ENCODE results near the gene CLEC4E. TPM values are rescaled to one million over a fixed set of nuclear protein-coding genes. Genes with fewer than 3 reads are reported as not detected.

The CLEC4E gene
- total RNA-seq, 1 experiment from 2014 or later: not detected

DNA sequence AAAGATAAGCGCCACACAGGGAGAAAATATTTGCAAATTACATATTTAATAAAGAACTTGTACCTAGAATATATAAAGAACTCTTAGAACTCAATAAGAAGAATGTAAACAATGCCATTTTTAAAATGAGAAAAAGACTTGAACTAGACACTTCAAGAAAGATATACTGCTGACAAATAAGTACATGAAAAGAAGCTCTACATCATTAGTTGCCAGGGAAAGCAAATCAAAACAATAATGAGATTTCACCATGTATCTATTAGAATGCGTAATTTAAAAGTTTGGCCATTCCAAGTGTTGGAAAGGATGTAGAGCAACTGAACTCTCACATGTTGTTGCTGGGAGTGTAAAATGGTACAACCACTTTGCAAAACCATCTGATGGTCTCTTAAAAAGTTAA lies 6.9 kb upstream of the CLEC4E start:
- no peak for DNase-seq (ENCODE audit: low read depth, low spot score)
- Histone ChIP-seq H3K27ac (ENCODE audit: low read depth, low read length) (no peak overlapping the region), H3K27me3 (ENCODE audit: insufficient read depth, low read length) (no peaks in the 10 kb centered on the region), H3K9me3 (ENCODE audit: control insufficient read depth in 1 of 2, insufficient read depth in 1 of 2, low read depth in 1 of 2, low read length in 2 of 2) (no peaks in the 10 kb centered on the region), H3K4me2 (ENCODE audit: low read length) (no peak overlapping the region), H4K20me1 (ENCODE audit: insufficient read depth) (no peaks in the 10 kb centered on the region), H2AFZ (ENCODE audit: low read depth, low read length, poor library complexity, severe bottlenecking) (no peak overlapping the region), H3K4me3 (replicated peaks in 1 of 2; ENCODE audit: low read depth in 1 of 2, low read length in 2 of 2) (no peak overlapping the region), H3K36me3 (ENCODE audit: control insufficient read depth in 1 of 2, insufficient read depth in 2 of 2, low read length in 2 of 2) (no peaks in the 10 kb centered on the region), H3K79me2 (ENCODE audit: insufficient read depth, low read length) (no peaks in the 10 kb centered on the region), H3K9ac (ENCODE audit: low read length) (no peak overlapping the region), H3K4me1 (ENCODE audit: control insufficient read depth in 1 of 2, insufficient read depth in 2 of 2, low read length in 2 of 2) (no peaks in the 10 kb centered on the region), H3K9me2 (ENCODE audit: insufficient read depth) (no peaks in the 10 kb centered on the region)
- ChIA-PET CTCF (no interaction called here), RAD21 (ENCODE audit: low non-redundant PET in 1 of 2, low total read pairs in 2 of 2, uncharacterized antibody in 2 of 2, unreplicated experiment in 2 of 2) (no interaction called here), POLR2A (no interaction called here)
- no TSS peak for BruUV-seq (replicated peaks)
- intact Hi-C loops (cut with micrococcal nuclease): loop anchor here (10.0 kb wide), 1 partner anchor 277 kb away; the partner anchor contains the start of gene A2ML1
- no peak for TF ChIP-seq EZH2 (IDR thresholded peaks at IDR 0.05)
- TF ChIP-seq POLR2A (IDR thresholded peaks at IDR 0.05; ENCODE audit: borderline replicate concordance, extremely low read depth, insufficient read depth, insufficient read length): no peak
- TF ChIP-seq FOSL1 (IDR thresholded peaks at IDR 0.05; ENCODE audit: low read depth): no peak
- no peak for TF ChIP-seq EGR1 (IDR thresholded peaks at IDR 0.05; ENCODE audit: low read depth)
- TF ChIP-seq SIN3A (IDR thresholded peaks at IDR 0.05; ENCODE audit: low read depth): no peak
- no peak for TF ChIP-seq RAD21 (IDR thresholded peaks at IDR 0.05; ENCODE audit: low read depth)
- TF ChIP-seq, protein P1, sequence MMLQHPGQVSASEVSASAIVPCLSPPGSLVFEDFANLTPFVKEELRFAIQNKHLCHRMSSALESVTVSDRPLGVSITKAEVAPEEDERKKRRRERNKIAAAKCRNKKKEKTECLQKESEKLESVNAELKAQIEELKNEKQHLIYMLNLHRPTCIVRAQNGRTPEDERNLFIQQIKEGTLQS (IDR thresholded peaks at IDR 0.05): no peak
- no peak for TF ChIP-seq CEBPB (IDR thresholded peaks at IDR 0.05; ENCODE audit: low read depth)
- TF ChIP-seq TCF7L2 (IDR thresholded peaks at IDR 0.05; ENCODE audit: borderline replicate concordance, extremely low read depth, insufficient read depth, insufficient read length): no peak
- no peak for TF ChIP-seq ZFX (IDR thresholded peaks at IDR 0.05)
- TF ChIP-seq, protein P2, sequence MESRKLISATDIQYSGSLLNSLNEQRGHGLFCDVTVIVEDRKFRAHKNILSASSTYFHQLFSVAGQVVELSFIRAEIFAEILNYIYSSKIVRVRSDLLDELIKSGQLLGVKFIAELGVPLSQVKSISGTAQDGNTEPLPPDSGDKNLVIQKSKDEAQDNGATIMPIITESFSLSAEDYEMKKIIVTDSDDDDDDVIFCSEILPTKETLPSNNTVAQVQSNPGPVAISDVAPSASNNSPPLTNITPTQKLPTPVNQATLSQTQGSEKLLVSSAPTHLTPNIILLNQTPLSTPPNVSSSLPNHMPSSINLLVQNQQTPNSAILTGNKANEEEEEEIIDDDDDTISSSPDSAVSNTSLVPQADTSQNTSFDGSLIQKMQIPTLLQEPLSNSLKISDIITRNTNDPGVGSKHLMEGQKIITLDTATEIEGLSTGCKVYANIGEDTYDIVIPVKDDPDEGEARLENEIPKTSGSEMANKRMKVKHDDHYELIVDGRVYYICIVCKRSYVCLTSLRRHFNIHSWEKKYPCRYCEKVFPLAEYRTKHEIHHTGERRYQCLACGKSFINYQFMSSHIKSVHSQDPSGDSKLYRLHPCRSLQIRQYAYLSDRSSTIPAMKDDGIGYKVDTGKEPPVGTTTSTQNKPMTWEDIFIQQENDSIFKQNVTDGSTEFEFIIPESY (IDR thresholded peaks at IDR 0.05; ENCODE audit: extremely low read depth, insufficient replicate concordance, low read length): no peak
- ATAC-seq: no peak

Data from HCT116 (cell line).